HL-60 (cell line): Measurements from ENCODE around the gene KCNG4.

Experiments
- GABPA ChIP-seq: IDR thresholded peaks from 2 replicates; pipeline ENCODE4 v1.6.1; 2012; ENCODE audit warnings: low read depth
- SPI1 ChIP-seq: IDR thresholded peaks from 2 replicates; pipeline ENCODE4 v1.6.1; 2012; ENCODE audit warnings: low read depth, mild to moderate bottlenecking, borderline replicate concordance
- TF ChIP-seq, protein P1 (sequence below): IDR thresholded peaks from 2 replicates; pipeline ENCODE4 v1.6.1; 2012; ENCODE audit warnings: low read depth; ENCODE audit not compliant: insufficient replicate concordance
- TF ChIP-seq, protein P2 (sequence below): IDR thresholded peaks from one replicate; pipeline ENCODE4 v1.5.1; 2011; ENCODE audit warnings: low read length, control low read depth, inconsistent platforms; ENCODE audit not compliant: insufficient read depth

DNA sequence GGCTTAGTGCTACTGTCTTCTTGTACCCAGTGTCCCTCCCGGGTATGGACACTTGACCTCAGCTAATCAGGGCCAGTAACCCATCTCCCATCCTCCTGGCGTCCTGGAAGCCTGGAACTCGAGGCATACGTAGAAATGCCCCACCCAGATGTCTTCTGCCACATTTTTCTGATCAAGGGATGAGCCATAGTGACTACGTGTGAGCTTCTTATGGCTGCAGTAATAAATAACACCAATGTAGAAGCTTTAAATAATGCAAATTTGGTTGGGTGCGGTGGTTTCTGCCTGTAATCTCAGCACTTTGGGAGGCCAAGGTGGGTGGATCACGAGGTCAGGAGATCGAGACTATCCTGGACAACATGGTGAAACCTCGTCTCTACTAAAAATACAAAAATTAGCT lies 3.0 kb upstream of the KCNG4 start:
- TF ChIP-seq, protein P1, sequence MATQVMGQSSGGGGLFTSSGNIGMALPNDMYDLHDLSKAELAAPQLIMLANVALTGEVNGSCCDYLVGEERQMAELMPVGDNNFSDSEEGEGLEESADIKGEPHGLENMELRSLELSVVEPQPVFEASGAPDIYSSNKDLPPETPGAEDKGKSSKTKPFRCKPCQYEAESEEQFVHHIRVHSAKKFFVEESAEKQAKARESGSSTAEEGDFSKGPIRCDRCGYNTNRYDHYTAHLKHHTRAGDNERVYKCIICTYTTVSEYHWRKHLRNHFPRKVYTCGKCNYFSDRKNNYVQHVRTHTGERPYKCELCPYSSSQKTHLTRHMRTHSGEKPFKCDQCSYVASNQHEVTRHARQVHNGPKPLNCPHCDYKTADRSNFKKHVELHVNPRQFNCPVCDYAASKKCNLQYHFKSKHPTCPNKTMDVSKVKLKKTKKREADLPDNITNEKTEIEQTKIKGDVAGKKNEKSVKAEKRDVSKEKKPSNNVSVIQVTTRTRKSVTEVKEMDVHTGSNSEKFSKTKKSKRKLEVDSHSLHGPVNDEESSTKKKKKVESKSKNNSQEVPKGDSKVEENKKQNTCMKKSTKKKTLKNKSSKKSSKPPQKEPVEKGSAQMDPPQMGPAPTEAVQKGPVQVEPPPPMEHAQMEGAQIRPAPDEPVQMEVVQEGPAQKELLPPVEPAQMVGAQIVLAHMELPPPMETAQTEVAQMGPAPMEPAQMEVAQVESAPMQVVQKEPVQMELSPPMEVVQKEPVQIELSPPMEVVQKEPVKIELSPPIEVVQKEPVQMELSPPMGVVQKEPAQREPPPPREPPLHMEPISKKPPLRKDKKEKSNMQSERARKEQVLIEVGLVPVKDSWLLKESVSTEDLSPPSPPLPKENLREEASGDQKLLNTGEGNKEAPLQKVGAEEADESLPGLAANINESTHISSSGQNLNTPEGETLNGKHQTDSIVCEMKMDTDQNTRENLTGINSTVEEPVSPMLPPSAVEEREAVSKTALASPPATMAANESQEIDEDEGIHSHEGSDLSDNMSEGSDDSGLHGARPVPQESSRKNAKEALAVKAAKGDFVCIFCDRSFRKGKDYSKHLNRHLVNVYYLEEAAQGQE: no peak
- TF ChIP-seq, protein P2, sequence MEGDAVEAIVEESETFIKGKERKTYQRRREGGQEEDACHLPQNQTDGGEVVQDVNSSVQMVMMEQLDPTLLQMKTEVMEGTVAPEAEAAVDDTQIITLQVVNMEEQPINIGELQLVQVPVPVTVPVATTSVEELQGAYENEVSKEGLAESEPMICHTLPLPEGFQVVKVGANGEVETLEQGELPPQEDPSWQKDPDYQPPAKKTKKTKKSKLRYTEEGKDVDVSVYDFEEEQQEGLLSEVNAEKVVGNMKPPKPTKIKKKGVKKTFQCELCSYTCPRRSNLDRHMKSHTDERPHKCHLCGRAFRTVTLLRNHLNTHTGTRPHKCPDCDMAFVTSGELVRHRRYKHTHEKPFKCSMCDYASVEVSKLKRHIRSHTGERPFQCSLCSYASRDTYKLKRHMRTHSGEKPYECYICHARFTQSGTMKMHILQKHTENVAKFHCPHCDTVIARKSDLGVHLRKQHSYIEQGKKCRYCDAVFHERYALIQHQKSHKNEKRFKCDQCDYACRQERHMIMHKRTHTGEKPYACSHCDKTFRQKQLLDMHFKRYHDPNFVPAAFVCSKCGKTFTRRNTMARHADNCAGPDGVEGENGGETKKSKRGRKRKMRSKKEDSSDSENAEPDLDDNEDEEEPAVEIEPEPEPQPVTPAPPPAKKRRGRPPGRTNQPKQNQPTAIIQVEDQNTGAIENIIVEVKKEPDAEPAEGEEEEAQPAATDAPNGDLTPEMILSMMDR: no peak
- TF ChIP-seq SPI1 (no peak), GABPA (no peak)
